HL-60 (cell line): ENCODE data around the gene ARHGAP11A.

Experiments used
- DNase-seq, 2 experiments: peaks; one replicate each; pipeline ENCODE4 v3.0.0-alpha.2; 2010 to 2020; ENCODE audit warnings: low read depth in 1 of 2, low spot score in 1 of 2
- H3K27ac ChIP-seq: fragments of 250-450 bp; sonication (Bioruptor Pico); replicated peaks from 2 replicates; pipeline ENCODE4 v1.5.1; 2020; ENCODE audit warnings: mild to moderate bottlenecking, moderate library complexity
- H3K27me3 ChIP-seq: fragments of 250-450 bp; sonication (Bioruptor Pico); 2 replicates; pipeline ENCODE4 v1.5.1; 2021; ENCODE audit warnings: mild to moderate bottlenecking, moderate library complexity; ENCODE audit not compliant: insufficient read depth, poor library complexity, severe bottlenecking
- H3K4me3 ChIP-seq: replicated peaks from 2 replicates; pipeline ENCODE4 v1.5.1; 2011; ENCODE audit warnings: mild to moderate bottlenecking, control low read depth, low read length; ENCODE audit not compliant: insufficient read depth
- GABPA ChIP-seq: IDR thresholded peaks from 2 replicates; pipeline ENCODE4 v1.6.1; 2012; ENCODE audit warnings: low read depth
- POLR2AphosphoS5 ChIP-seq: IDR thresholded peaks from 2 replicates; pipeline ENCODE4 v1.6.1; 2012; ENCODE audit warnings: low read depth
- SPI1 ChIP-seq: IDR thresholded peaks from 2 replicates; pipeline ENCODE4 v1.6.1; 2012; ENCODE audit warnings: low read depth, mild to moderate bottlenecking, borderline replicate concordance
- TF ChIP-seq, protein P1 (sequence below): IDR thresholded peaks from 2 replicates; pipeline ENCODE4 v1.6.1; 2012; ENCODE audit warnings: low read depth; ENCODE audit not compliant: insufficient replicate concordance
- TF ChIP-seq, protein P2 (sequence below): IDR thresholded peaks from one replicate; pipeline ENCODE4 v1.5.1; 2011; ENCODE audit warnings: low read length, control low read depth, inconsistent platforms; ENCODE audit not compliant: insufficient read depth

The ARHGAP11A gene

DNA sequence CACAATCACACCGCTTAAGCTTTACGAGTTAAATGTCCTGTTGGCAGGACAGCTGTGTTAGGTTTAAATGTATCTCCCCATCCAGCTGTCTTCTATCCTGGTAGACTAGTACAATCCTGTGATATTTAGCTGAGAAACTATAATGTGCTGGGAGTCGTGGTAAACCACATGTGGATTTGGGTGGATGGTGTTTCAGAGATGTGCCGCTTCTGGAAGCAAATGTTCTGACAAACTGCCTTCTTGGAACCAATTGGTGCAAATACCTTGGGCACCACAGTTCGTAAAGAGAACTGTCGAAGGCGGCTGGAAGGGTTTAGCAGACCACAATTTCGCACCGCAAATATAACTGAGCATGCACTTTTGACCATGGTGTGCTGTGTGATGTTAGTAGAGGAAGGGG, 41.2 kb downstream of the ARHGAP11A start:
- Histone ChIP-seq H3K27me3 (no peaks in the 10 kb centered on the region), H3K27ac (no peak overlapping the region), H3K4me3 (no peak overlapping the region)
- TF ChIP-seq SPI1 (no peak), POLR2AphosphoS5 (no peak), GABPA (no peak)
- TF ChIP-seq, protein P1, sequence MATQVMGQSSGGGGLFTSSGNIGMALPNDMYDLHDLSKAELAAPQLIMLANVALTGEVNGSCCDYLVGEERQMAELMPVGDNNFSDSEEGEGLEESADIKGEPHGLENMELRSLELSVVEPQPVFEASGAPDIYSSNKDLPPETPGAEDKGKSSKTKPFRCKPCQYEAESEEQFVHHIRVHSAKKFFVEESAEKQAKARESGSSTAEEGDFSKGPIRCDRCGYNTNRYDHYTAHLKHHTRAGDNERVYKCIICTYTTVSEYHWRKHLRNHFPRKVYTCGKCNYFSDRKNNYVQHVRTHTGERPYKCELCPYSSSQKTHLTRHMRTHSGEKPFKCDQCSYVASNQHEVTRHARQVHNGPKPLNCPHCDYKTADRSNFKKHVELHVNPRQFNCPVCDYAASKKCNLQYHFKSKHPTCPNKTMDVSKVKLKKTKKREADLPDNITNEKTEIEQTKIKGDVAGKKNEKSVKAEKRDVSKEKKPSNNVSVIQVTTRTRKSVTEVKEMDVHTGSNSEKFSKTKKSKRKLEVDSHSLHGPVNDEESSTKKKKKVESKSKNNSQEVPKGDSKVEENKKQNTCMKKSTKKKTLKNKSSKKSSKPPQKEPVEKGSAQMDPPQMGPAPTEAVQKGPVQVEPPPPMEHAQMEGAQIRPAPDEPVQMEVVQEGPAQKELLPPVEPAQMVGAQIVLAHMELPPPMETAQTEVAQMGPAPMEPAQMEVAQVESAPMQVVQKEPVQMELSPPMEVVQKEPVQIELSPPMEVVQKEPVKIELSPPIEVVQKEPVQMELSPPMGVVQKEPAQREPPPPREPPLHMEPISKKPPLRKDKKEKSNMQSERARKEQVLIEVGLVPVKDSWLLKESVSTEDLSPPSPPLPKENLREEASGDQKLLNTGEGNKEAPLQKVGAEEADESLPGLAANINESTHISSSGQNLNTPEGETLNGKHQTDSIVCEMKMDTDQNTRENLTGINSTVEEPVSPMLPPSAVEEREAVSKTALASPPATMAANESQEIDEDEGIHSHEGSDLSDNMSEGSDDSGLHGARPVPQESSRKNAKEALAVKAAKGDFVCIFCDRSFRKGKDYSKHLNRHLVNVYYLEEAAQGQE, result no peak
- TF ChIP-seq, protein P2, sequence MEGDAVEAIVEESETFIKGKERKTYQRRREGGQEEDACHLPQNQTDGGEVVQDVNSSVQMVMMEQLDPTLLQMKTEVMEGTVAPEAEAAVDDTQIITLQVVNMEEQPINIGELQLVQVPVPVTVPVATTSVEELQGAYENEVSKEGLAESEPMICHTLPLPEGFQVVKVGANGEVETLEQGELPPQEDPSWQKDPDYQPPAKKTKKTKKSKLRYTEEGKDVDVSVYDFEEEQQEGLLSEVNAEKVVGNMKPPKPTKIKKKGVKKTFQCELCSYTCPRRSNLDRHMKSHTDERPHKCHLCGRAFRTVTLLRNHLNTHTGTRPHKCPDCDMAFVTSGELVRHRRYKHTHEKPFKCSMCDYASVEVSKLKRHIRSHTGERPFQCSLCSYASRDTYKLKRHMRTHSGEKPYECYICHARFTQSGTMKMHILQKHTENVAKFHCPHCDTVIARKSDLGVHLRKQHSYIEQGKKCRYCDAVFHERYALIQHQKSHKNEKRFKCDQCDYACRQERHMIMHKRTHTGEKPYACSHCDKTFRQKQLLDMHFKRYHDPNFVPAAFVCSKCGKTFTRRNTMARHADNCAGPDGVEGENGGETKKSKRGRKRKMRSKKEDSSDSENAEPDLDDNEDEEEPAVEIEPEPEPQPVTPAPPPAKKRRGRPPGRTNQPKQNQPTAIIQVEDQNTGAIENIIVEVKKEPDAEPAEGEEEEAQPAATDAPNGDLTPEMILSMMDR, result no peak
- no peak for DNase-seq

DNA sequence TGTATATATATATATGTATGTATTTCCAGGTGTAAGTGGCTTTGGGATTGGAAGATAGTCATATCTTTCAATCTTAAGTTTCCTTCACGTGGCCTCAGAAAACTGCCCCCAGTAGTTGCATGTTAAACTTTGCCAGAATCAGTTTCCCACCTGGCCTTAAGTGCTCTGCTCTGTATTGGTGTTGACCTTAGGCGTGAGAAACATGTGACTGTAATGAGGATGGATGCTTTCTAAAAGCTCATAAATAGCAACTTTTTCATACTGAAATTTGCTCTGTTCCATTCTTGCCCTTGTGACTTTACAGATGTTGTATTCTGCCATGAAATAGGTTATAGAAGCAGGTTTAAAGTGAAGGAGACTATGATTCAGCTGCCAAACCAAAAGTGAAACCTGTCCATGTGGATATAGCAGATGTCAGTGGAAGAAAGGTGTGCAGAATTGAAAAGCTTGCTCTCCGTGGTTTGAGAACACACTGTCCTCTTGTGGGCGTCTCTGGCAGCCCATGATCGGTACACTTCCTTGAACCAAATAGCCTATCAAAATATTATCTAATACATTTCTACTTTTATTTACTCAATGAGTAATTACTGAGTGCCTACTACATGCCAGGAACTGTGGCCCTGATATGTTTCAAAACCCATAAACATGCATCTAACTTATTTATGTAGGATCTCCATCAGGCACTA, 42.0 kb downstream of the ARHGAP11A start:
- Histone ChIP-seq H3K27ac (no peak overlapping the region), H3K4me3 (no peak overlapping the region), H3K27me3 (no peaks in the 10 kb centered on the region)
- no peak for DNase-seq
- TF ChIP-seq POLR2AphosphoS5 (no peak), SPI1 (no peak), GABPA (no peak)
- TF ChIP-seq, protein P2, result no peak
- TF ChIP-seq, protein P1, result no peak

DNA sequence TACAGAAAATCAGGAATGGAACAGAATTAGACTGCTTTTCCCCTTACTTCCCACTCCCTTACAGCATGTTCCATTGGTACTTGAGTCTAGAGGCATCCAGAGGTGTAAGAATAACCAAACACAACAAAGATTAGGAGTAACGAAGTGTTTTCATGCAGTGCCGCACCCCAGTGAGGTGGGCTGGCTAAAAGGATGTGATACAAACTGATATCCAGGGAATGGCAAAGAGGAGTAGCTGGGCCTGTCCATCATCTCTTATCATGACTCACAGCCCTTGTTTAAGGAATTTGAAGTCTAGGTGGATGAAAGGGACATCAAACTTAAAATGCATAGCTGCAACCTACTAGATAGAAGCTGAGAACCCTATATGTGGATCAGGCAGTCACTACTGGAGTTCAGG, 42.6 kb downstream of the ARHGAP11A start:
- Histone ChIP-seq H3K27me3 (no peaks in the 10 kb centered on the region), H3K4me3 (no peak overlapping the region), H3K27ac (no peak overlapping the region)
- DNase-seq, result no peak
- TF ChIP-seq POLR2AphosphoS5 (no peak), SPI1 (no peak), GABPA (no peak)
- TF ChIP-seq, protein P2, result no peak
- TF ChIP-seq, protein P1, result no peak
